Peyer's patch (tissue), 4 donors: ENCODE data around the gene SH3BGR.

ENCODE experiments used
- POLR2A ChIP-seq, 2 donors: fragments of 450-650 bp; IDR thresholded peaks; one replicate each; pipeline ENCODE4 v1.5.1; 2017; ENCODE audit warnings: antibody characterized with exemption in 2 of 2, mild to moderate bottlenecking in 2 of 2, moderate library complexity in 2 of 2
- TF ChIP-seq, protein P1 (sequence below), 6 experiments: fragments of 450-650 bp in 4 of 6; fragments of 200-600 bp in 2 of 6; sonication (generic) in 1 of 6; IDR thresholded peaks; one replicate each; pipeline ENCODE4 v1.5.1; 2017 to 2019; ENCODE audit warnings: antibody characterized with exemption in 6 of 6, mild to moderate bottlenecking in 3 of 6, moderate library complexity in 1 of 6

GRCh38 chr21:39406065-39406464, 45.7 kb upstream of the SH3BGR start:
- TF ChIP-seq, protein P1, sequence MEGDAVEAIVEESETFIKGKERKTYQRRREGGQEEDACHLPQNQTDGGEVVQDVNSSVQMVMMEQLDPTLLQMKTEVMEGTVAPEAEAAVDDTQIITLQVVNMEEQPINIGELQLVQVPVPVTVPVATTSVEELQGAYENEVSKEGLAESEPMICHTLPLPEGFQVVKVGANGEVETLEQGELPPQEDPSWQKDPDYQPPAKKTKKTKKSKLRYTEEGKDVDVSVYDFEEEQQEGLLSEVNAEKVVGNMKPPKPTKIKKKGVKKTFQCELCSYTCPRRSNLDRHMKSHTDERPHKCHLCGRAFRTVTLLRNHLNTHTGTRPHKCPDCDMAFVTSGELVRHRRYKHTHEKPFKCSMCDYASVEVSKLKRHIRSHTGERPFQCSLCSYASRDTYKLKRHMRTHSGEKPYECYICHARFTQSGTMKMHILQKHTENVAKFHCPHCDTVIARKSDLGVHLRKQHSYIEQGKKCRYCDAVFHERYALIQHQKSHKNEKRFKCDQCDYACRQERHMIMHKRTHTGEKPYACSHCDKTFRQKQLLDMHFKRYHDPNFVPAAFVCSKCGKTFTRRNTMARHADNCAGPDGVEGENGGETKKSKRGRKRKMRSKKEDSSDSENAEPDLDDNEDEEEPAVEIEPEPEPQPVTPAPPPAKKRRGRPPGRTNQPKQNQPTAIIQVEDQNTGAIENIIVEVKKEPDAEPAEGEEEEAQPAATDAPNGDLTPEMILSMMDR (IDR thresholded peaks at IDR 0.05): no peak
- no peak for TF ChIP-seq POLR2A (IDR thresholded peaks at IDR 0.05)
